Measurements from ENCODE around the gene ZP2. TPM values are rescaled to one million over a fixed set of nuclear protein-coding genes. Genes with fewer than 3 reads are reported as not detected.

Gene ZP2
- total RNA-seq, 1 experiment from 2014 or later, result not detected

- Histone ChIP-seq H3K4me2 (ENCODE audit: low read length) (no peak overlapping the region), H4K20me1 (ENCODE audit: insufficient read depth) (no peaks in the 10 kb centered on the region), H3K4me1 (ENCODE audit: control insufficient read depth in 1 of 2, insufficient read depth in 2 of 2, low read length in 2 of 2) (no peaks in the 10 kb centered on the region), H3K27me3 (ENCODE audit: insufficient read depth, low read length) (peaks cover 8% of the 10 kb centered on the region), H3K36me3 (ENCODE audit: control insufficient read depth in 1 of 2, insufficient read depth in 2 of 2, low read length in 2 of 2) (no peaks in the 10 kb centered on the region), H3K27ac (ENCODE audit: low read depth, low read length) (no peak overlapping the region), H2AFZ (ENCODE audit: low read depth, low read length, poor library complexity, severe bottlenecking) (no peak overlapping the region), H3K9me2 (ENCODE audit: insufficient read depth) (no peaks in the 10 kb centered on the region), H3K9ac (ENCODE audit: low read length) (no peak overlapping the region), H3K4me3 (replicated peaks in 1 of 2; ENCODE audit: low read depth in 1 of 2, low read length in 2 of 2) (no peak overlapping the region), H3K79me2 (ENCODE audit: insufficient read depth, low read length) (no peaks in the 10 kb centered on the region), H3K9me3 (ENCODE audit: control insufficient read depth in 1 of 2, insufficient read depth in 1 of 2, low read depth in 1 of 2, low read length in 2 of 2) (no peaks in the 10 kb centered on the region)
- ChIA-PET CTCF (no interaction called here), RAD21 (ENCODE audit: low non-redundant PET in 1 of 2, low total read pairs in 2 of 2, uncharacterized antibody in 2 of 2, unreplicated experiment in 2 of 2) (no interaction called here), POLR2A (no interaction called here)
- intact Hi-C loops (cut with micrococcal nuclease), result no loop called here
- ATAC-seq (no peak), DNase-seq (ENCODE audit: low read depth, low spot score) (no peak)
- BruUV-seq (replicated peaks), result no TSS peak
- no peak for TF ChIP-seq JUND (IDR thresholded peaks at IDR 0.05)
- TF ChIP-seq ZBTB33 (IDR thresholded peaks at IDR 0.05; ENCODE audit: extremely low read depth, insufficient replicate concordance, low read length), result no peak
- TF ChIP-seq POLR2A (IDR thresholded peaks at IDR 0.05; ENCODE audit: borderline replicate concordance, extremely low read depth, insufficient read depth, insufficient read length), result no peak
- no peak for TF ChIP-seq YY1 (IDR thresholded peaks at IDR 0.05; ENCODE audit: extremely low read depth, insufficient replicate concordance, low read depth, low read length)
- TF ChIP-seq ELF1 (IDR thresholded peaks at IDR 0.05; ENCODE audit: borderline replicate concordance, low read depth), result no peak
- TF ChIP-seq ATF3 (IDR thresholded peaks at IDR 0.05), result no peak
- no peak for TF ChIP-seq FOSL1 (IDR thresholded peaks at IDR 0.05; ENCODE audit: low read depth)
- no peak for TF ChIP-seq POLR2AphosphoS5 (IDR thresholded peaks at IDR 0.05; ENCODE audit: low read depth, low read length)
- no peak for TF ChIP-seq ZNF274 (IDR thresholded peaks at IDR 0.05; ENCODE audit: low read depth, low read length)
- TF ChIP-seq CBX3 (IDR thresholded peaks at IDR 0.05; ENCODE audit: low read depth), result no peak
- no peak for TF ChIP-seq EGR1 (IDR thresholded peaks at IDR 0.05; ENCODE audit: low read depth)
- TF ChIP-seq EZH2phosphoT487 (IDR thresholded peaks at IDR 0.05; ENCODE audit: borderline replicate concordance), result no peak
- no peak for TF ChIP-seq CEBPB (IDR thresholded peaks at IDR 0.05; ENCODE audit: low read depth)
- TF ChIP-seq EZH2 (IDR thresholded peaks at IDR 0.05), result no peak
- TF ChIP-seq SIN3A (IDR thresholded peaks at IDR 0.05; ENCODE audit: low read depth), result no peak
- TF ChIP-seq ZFX (IDR thresholded peaks at IDR 0.05), result no peak
- TF ChIP-seq SRF (IDR thresholded peaks at IDR 0.05; ENCODE audit: low read depth), result no peak
- TF ChIP-seq TCF7L2 (IDR thresholded peaks at IDR 0.05; ENCODE audit: borderline replicate concordance, extremely low read depth, insufficient read depth, insufficient read length), result no peak
These were observed 13.4 kb upstream of the ZP2 start for GRCh38 chr16:21224800-21225199.

All from HCT116 (cell line).